Nephron progenitor cell (in vitro differentiated cells): ENCODE results near the gene AGXT2.

Experiments used
- DNase-seq: peaks from one replicate; pipeline ENCODE4 v3.0.0; 2021
- H3K27ac Mint-ChIP-seq: 2 replicates; pipeline ENCODE4 v1.8.0; 2021; ENCODE audit warnings: mild to moderate bottlenecking, moderate library complexity, mixed read lengths
- H3K27me3 Mint-ChIP-seq: 2 replicates; pipeline ENCODE4 v1.8.0; 2021; ENCODE audit warnings: mild to moderate bottlenecking, low read depth, mixed read lengths; ENCODE audit not compliant: poor library complexity
- H3K36me3 Mint-ChIP-seq: 2 replicates; pipeline ENCODE4 v1.8.0; 2021; ENCODE audit warnings: low read depth, mixed read lengths
- H3K4me1 Mint-ChIP-seq: 2 replicates; pipeline ENCODE4 v1.8.0; 2021; ENCODE audit warnings: mixed read lengths
- H3K4me3 Mint-ChIP-seq: 2 replicates; pipeline ENCODE4 v1.8.0; 2021; ENCODE audit warnings: mild to moderate bottlenecking, moderate library complexity, mixed read lengths
- H3K9me3 Mint-ChIP-seq: 2 replicates; pipeline ENCODE4 v1.8.0; 2021; ENCODE audit warnings: mild to moderate bottlenecking, moderate library complexity, mixed read lengths
- TF ChIP-seq, protein P1 (sequence below): fragments of 200-600 bp; sonication (generic); IDR thresholded peaks from 2 replicates; pipeline ENCODE4 v1.5.0; 2021; ENCODE audit warnings: antibody characterized with exemption

AGXT2 gene

DNA sequence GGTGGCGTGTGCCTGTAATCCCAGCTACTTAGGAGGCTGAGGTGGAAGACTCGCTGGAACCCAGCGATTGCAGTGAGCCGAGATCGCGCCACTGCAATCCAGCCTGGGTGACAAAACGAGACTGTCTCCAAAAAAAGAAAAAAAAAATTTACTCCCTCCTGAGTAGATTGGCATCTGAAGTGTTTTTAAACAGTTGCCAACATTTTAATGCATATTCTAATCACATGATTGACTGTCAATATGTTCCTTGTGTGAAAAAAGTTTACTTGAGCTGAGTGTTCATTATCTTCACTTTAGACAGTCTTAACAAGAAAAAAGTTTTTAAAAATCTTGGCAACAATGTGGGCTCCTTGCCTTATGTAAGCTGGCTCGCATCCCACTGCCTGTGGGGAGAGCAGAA, 53.8 kb downstream of the AGXT2 start:
- no peak for DNase-seq
- peaks cover 8% of the 10 kb centered on the region for H3K9me3 Mint-ChIP-seq
- peaks cover 13% of the 10 kb centered on the region for H3K27me3 Mint-ChIP-seq
- H3K36me3 Mint-ChIP-seq = no peaks in the 10 kb centered on the region
- H3K27ac Mint-ChIP-seq = no peak overlapping the region
- peaks cover 10% of the 10 kb centered on the region for H3K4me1 Mint-ChIP-seq
- TF ChIP-seq, protein P1, sequence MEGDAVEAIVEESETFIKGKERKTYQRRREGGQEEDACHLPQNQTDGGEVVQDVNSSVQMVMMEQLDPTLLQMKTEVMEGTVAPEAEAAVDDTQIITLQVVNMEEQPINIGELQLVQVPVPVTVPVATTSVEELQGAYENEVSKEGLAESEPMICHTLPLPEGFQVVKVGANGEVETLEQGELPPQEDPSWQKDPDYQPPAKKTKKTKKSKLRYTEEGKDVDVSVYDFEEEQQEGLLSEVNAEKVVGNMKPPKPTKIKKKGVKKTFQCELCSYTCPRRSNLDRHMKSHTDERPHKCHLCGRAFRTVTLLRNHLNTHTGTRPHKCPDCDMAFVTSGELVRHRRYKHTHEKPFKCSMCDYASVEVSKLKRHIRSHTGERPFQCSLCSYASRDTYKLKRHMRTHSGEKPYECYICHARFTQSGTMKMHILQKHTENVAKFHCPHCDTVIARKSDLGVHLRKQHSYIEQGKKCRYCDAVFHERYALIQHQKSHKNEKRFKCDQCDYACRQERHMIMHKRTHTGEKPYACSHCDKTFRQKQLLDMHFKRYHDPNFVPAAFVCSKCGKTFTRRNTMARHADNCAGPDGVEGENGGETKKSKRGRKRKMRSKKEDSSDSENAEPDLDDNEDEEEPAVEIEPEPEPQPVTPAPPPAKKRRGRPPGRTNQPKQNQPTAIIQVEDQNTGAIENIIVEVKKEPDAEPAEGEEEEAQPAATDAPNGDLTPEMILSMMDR = no peak
- no peak overlapping the region for H3K4me3 Mint-ChIP-seq

DNA sequence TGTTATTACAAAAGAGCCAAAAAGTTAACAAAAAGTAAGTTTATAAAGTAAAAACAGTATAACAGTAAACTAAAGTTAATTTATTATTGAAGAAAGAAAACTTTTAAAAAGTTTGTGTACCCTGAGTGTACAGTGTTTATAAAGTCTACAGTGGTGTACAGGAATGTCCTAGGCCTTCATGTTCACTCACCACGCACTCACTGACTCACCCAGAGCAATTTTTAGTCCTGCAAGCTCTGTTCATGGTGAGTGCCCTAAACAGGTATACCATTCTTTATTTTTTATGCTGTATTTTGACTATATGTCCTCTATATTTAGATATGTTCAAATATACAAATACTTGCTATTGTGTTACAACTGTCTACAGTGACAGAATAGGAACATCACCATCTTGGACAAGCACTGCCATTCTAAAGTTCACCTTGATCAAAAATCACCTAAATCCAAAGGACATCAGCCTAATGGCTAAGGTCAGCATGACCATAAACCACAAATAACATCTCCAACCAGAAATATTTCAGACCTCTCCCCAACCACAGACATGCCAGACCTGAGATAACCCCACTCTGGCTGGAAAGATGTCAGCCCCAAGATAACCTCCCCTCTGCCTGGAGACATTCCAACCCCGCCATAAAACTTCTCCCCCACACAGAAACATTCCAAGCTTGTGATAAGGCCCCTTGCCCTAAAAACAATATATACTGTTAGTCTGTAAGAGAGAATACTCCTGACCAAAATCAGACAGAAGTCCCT, 56.1 kb downstream of the AGXT2 start:
- Mint-ChIP-seq H3K27ac (no peak overlapping the region), H3K4me3 (no peak overlapping the region), H3K9me3 (peaks cover 16% of the 10 kb centered on the region), H3K36me3 (no peaks in the 10 kb centered on the region), H3K4me1 (no peaks in the 10 kb centered on the region), H3K27me3 (peaks cover 14% of the 10 kb centered on the region)
- TF ChIP-seq, protein P1 = no peak
- DNase-seq = no peak

DNA sequence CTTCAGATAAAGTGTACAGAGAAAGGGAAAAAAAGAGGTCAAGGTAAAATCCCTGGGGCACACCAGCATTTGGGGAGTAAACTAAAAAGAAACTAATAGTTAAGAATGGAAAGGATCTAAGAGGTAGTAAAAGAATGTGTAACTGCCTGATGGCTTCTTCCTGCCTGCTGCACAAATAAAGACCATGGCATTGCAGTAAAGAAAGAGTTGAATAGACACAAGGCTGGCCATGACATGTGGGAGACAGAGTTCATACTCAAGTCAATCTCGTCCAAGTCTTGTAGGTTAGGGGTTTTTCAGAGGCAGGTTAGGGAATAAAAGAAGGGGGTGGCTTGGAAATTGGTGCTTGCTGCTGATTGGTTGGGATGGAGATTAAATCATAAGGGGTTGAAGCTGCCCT, 60.8 kb downstream of the AGXT2 start:
- no peaks in the 10 kb centered on the region for H3K4me1 Mint-ChIP-seq
- H3K4me3 Mint-ChIP-seq = no peak overlapping the region
- H3K27me3 Mint-ChIP-seq = peaks cover 4% of the 10 kb centered on the region
- no peaks in the 10 kb centered on the region for H3K36me3 Mint-ChIP-seq
- TF ChIP-seq, protein P1 = no peak
- H3K27ac Mint-ChIP-seq = no peak overlapping the region
- peaks cover 47% of the 10 kb centered on the region for H3K9me3 Mint-ChIP-seq
- DNase-seq = no peak

DNA sequence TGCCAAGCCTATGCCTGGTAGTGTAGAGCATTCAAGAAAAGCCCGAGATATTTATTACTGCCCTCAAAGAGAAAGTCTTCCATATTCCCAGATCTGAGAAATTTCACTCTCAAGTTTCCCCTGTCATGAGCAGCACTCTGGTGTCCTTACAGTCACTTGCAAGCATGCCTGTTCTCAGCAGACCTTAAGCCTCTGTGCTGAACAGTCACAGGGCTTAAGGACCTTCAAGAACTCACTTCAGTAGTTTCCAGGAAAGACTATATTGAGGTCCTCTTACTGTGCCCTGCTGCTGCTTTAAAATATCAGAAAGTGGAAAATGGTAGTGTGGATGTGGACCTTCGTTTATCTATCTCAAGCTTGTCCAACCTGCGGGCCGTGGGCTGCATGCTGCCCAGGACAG, 64.9 kb downstream of the AGXT2 start:
- no peak for DNase-seq
- Mint-ChIP-seq H3K27ac (no peak overlapping the region), H3K9me3 (peaks cover 48% of the 10 kb centered on the region), H3K27me3 (peaks cover 5% of the 10 kb centered on the region), H3K36me3 (no peaks in the 10 kb centered on the region), H3K4me1 (no peaks in the 10 kb centered on the region), H3K4me3 (no peak overlapping the region)
- TF ChIP-seq, protein P1 = no peak

DNA sequence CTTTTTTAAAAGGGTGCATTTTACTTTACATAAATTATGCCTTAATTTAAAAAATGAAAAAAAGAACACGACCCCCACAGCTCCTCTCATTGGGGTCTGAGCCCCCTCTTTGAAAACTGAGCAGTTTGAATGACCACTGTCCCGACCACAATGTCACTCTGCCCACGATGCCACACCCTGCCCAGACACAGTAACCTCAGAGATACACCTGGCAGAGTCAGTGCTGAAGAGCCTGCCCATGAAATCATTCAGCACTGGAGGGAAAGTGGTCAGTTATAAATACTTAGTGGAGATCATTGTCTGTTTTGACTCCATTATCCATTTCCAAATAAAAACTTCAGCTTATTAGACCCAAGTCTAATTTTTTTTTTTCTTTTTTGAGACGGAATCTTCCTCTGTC, 69.1 kb downstream of the AGXT2 start:
- DNase-seq = no peak
- no peaks in the 10 kb centered on the region for H3K36me3 Mint-ChIP-seq
- no peak overlapping the region for H3K27ac Mint-ChIP-seq
- TF ChIP-seq, protein P1 = no peak
- H3K27me3 Mint-ChIP-seq = peaks cover 17% of the 10 kb centered on the region
- H3K4me3 Mint-ChIP-seq = no peak overlapping the region
- no peaks in the 10 kb centered on the region for H3K4me1 Mint-ChIP-seq
- H3K9me3 Mint-ChIP-seq = peaks cover 18% of the 10 kb centered on the region
